ENCODE measurements around the gene S100A16.

The S100A16 gene

GRCh38 chr1:153560241-153560640 lies 52.7 kb downstream of the S100A16 start:
- DNase-seq, result no peak

GRCh38 chr1:153557877-153558276 lies 55.1 kb downstream of the S100A16 start:
- no peak for DNase-seq

Data from NCI-H226 (cell line).